ENCODE results near the gene DDX18.

DNA sequence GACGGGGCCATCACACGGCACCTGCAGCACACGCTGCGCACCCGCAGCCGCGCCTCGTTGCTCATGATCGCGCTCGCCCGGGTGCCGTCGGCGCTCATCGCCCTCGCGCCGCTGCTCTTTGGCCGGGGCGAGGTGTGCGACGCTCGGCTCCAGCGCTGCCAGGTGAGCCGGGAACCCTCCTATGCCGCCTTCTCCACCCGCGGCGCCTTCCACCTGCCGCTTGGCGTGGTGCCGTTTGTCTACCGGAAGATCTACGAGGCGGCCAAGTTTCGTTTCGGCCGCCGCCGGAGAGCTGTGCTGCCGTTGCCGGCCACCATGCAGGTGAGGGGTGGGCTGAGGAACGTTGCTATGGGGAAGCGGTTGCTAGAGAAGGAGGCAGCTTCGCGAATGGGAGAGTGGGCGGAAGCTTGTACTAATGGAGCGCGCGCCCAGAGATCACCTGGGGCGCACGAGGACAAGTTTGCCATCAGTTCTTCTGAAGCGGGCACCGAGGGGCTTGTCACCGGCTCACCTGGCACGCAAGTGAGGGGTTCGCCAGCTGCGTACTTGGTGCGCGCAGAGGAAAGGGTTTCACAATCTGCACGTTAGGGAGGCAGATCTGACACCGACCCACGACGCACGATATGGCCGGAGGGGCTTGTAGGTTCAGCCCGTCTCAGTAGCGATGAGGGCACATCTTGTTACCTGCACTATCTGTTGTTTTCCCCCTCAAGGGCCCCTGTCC is 45.6 kb downstream of the DDX18 start:
- TF ChIP-seq CTCF (IDR thresholded peaks at IDR 0.05) (no peak), POLR2AphosphoS5 (IDR thresholded peaks at IDR 0.05) (no peak), POLR2A (IDR thresholded peaks at IDR 0.05) (no peak)

Data from breast epithelium (tissue), 3 donors.